ENCODE data around the gene GALNT2.

GRCh38 chr1:230176326-230176725 lies 109.3 kb downstream of the GALNT2 start:
- no peak for TF ChIP-seq CTCF (conservative IDR thresholded peaks at IDR 0.05; ENCODE audit: low read depth in 2 of 2)
- no peak for TF ChIP-seq POLR2AphosphoS5 (IDR thresholded peaks at IDR 0.05; ENCODE audit: low read depth)
- no peak for TF ChIP-seq EZH2 (IDR thresholded peaks at IDR 0.05; ENCODE audit: low read depth, unreplicated experiment)
- TF ChIP-seq, protein P1, sequence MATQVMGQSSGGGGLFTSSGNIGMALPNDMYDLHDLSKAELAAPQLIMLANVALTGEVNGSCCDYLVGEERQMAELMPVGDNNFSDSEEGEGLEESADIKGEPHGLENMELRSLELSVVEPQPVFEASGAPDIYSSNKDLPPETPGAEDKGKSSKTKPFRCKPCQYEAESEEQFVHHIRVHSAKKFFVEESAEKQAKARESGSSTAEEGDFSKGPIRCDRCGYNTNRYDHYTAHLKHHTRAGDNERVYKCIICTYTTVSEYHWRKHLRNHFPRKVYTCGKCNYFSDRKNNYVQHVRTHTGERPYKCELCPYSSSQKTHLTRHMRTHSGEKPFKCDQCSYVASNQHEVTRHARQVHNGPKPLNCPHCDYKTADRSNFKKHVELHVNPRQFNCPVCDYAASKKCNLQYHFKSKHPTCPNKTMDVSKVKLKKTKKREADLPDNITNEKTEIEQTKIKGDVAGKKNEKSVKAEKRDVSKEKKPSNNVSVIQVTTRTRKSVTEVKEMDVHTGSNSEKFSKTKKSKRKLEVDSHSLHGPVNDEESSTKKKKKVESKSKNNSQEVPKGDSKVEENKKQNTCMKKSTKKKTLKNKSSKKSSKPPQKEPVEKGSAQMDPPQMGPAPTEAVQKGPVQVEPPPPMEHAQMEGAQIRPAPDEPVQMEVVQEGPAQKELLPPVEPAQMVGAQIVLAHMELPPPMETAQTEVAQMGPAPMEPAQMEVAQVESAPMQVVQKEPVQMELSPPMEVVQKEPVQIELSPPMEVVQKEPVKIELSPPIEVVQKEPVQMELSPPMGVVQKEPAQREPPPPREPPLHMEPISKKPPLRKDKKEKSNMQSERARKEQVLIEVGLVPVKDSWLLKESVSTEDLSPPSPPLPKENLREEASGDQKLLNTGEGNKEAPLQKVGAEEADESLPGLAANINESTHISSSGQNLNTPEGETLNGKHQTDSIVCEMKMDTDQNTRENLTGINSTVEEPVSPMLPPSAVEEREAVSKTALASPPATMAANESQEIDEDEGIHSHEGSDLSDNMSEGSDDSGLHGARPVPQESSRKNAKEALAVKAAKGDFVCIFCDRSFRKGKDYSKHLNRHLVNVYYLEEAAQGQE (IDR thresholded peaks at IDR 0.05; ENCODE audit: unreplicated experiment): no peak
- TF ChIP-seq ZNF114 (CRISPR knock-in tag; IDR thresholded peaks at IDR 0.05): no peak
- no peak for TF ChIP-seq JUNB (IDR thresholded peaks at IDR 0.05; ENCODE audit: unreplicated experiment)
- no peak for TF ChIP-seq EZH2phosphoT487 (IDR thresholded peaks at IDR 0.05; ENCODE audit: unreplicated experiment)
- TF ChIP-seq STAT1 (IDR thresholded peaks at IDR 0.05; ENCODE audit: unreplicated experiment): no peak
- no peak for TF ChIP-seq CREB1 (CRISPR knock-in tag; IDR thresholded peaks at IDR 0.05; ENCODE audit: low read depth)
- TF ChIP-seq, protein P2, sequence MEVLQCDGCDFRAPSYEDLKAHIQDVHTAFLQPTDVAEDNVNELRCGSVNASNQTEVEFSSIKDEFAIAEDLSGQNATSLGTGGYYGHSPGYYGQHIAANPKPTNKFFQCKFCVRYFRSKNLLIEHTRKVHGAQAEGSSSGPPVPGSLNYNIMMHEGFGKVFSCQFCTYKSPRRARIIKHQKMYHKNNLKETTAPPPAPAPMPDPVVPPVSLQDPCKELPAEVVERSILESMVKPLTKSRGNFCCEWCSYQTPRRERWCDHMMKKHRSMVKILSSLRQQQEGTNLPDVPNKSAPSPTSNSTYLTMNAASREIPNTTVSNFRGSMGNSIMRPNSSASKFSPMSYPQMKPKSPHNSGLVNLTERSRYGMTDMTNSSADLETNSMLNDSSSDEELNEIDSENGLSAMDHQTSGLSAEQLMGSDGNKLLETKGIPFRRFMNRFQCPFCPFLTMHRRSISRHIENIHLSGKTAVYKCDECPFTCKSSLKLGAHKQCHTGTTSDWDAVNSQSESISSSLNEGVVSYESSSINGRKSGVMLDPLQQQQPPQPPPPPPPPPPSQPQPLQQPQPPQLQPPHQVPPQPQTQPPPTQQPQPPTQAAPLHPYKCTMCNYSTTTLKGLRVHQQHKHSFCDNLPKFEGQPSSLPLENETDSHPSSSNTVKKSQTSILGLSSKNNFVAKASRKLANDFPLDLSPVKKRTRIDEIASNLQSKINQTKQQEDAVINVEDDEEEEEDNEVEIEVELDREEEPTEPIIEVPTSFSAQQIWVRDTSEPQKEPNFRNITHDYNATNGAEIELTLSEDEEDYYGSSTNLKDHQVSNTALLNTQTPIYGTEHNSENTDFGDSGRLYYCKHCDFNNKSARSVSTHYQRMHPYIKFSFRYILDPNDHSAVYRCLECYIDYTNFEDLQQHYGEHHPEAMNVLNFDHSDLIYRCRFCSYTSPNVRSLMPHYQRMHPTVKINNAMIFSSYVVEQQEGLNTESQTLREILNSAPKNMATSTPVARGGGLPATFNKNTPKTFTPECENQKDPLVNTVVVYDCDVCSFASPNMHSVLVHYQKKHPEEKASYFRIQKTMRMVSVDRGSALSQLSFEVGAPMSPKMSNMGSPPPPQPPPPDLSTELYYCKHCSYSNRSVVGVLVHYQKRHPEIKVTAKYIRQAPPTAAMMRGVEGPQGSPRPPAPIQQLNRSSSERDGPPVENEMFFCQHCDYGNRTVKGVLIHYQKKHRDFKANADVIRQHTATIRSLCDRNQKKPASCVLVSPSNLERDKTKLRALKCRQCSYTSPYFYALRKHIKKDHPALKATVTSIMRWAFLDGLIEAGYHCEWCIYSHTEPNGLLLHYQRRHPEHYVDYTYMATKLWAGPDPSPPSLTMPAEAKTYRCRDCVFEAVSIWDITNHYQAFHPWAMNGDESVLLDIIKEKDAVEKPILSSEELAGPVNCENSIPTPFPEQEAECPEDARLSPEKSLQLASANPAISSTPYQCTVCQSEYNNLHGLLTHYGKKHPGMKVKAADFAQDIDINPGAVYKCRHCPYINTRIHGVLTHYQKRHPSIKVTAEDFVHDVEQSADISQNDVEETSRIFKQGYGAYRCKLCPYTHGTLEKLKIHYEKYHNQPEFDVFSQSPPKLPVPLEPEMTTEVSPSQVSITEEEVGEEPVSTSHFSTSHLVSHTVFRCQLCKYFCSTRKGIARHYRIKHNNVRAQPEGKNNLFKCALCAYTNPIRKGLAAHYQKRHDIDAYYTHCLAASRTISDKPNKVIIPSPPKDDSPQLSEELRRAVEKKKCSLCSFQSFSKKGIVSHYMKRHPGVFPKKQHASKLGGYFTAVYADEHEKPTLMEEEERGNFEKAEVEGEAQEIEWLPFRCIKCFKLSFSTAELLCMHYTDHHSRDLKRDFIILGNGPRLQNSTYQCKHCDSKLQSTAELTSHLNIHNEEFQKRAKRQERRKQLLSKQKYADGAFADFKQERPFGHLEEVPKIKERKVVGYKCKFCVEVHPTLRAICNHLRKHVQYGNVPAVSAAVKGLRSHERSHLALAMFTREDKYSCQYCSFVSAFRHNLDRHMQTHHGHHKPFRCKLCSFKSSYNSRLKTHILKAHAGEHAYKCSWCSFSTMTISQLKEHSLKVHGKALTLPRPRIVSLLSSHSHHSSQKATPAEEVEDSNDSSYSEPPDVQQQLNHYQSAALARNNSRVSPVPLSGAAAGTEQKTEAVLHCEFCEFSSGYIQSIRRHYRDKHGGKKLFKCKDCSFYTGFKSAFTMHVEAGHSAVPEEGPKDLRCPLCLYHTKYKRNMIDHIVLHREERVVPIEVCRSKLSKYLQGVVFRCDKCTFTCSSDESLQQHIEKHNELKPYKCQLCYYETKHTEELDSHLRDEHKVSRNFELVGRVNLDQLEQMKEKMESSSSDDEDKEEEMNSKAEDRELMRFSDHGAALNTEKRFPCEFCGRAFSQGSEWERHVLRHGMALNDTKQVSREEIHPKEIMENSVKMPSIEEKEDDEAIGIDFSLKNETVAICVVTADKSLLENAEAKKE (CRISPR knock-in tag; IDR thresholded peaks at IDR 0.05): no peak
- TF ChIP-seq, protein P3, sequence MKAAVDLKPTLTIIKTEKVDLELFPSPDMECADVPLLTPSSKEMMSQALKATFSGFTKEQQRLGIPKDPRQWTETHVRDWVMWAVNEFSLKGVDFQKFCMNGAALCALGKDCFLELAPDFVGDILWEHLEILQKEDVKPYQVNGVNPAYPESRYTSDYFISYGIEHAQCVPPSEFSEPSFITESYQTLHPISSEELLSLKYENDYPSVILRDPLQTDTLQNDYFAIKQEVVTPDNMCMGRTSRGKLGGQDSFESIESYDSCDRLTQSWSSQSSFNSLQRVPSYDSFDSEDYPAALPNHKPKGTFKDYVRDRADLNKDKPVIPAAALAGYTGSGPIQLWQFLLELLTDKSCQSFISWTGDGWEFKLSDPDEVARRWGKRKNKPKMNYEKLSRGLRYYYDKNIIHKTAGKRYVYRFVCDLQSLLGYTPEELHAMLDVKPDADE (IDR thresholded peaks at IDR 0.05): no peak
- no peak for TF ChIP-seq ZNF331 (CRISPR knock-in tag; IDR thresholded peaks at IDR 0.05; ENCODE audit: low read depth)

All from GM23338 (cell line).